HepG2 (cell line): ENCODE data around the gene UNC13D. TPM values are rescaled to one million over a fixed set of nuclear protein-coding genes. Genes with fewer than 3 reads are reported as not detected.

ENCODE experiments used
- JUNB ChIP-seq: sonication (generic); formaldehyde crosslinking; IDR thresholded peaks from 2 replicates; pipeline ENCODE4 v1.8.0; 2022; ENCODE audit warnings: missing genetic modification reagents, mild to moderate bottlenecking, borderline replicate concordance
- KDM2A ChIP-seq: sonication (generic); formaldehyde crosslinking; IDR thresholded peaks from 2 replicates; pipeline ENCODE4 v1.4.0; 2020; ENCODE audit warnings: low read depth, missing genetic modification reagents, borderline replicate concordance
- NKX3-1 ChIP-seq: sonication (generic); formaldehyde crosslinking; IDR thresholded peaks from 2 replicates; pipeline ENCODE4 v1.5.0; 2020; ENCODE audit warnings: missing genetic modification reagents
- SMARCE1 ChIP-seq: fragments of 450-650 bp; IDR thresholded peaks from 2 replicates; pipeline ENCODE4 v1.6.1; 2017; ENCODE audit warnings: borderline replicate concordance
- ZNF256 ChIP-seq: sonication (generic); formaldehyde crosslinking; conservative IDR thresholded peaks from 2 replicates; pipeline ENCODE4 v1.4.0; 2020; ENCODE audit warnings: missing genetic modification reagents
- ZNF558 ChIP-seq: sonication (generic); formaldehyde crosslinking; IDR thresholded peaks from 2 replicates; pipeline ENCODE4 v1.9.0; 2022; ENCODE audit warnings: mild to moderate bottlenecking, missing genetic modification reagents, borderline replicate concordance
- polyA plus RNA-seq, 8 experiments: library from polyadenylated mRNA; depleted of rRNA in 3 of 8; stranded (reverse) in 7 of 8; unstranded in 1 of 8; fragments of >200 nt; fragmentation: Illumina TruSeq in 4 of 8; extraction: Trizol in 4 of 8; gene quantifications; 2 replicates each; pipeline versions ENCODE4 v1.2.1 to v1.2.3, GENCODE V29; 2011 to 2016; ENCODE audit warnings: low read depth in 4 of 8, missing spikeins in 1 of 8, mixed read lengths in 1 of 8; ENCODE audit not compliant: insufficient read depth in 1 of 8
- total RNA-seq, 5 experiments: library from RNA; depleted of rRNA; stranded (reverse); fragments of >200 nt; fragmentation: Illumina TruSeq; extraction: Trizol; gene quantifications; 2 replicates each; pipeline ENCODE4 v1.2.3, GENCODE V29; 2016; ENCODE audit warnings: low read depth in 1 of 5
- TF ChIP-seq, protein P1 (sequence below): sonication (generic); formaldehyde crosslinking; IDR thresholded peaks from 2 replicates; pipeline ENCODE4 v1.4.0; 2020; ENCODE audit warnings: missing genetic modification reagents
- TF ChIP-seq, protein P2 (sequence below): sonication (generic); formaldehyde crosslinking; IDR thresholded peaks from 2 replicates; pipeline ENCODE4 v1.4.0; 2020; ENCODE audit warnings: mild to moderate bottlenecking, missing genetic modification reagents
- TF ChIP-seq, protein P3 (sequence below): sonication (generic); formaldehyde crosslinking; IDR thresholded peaks from 2 replicates; pipeline ENCODE4 v1.4.0; 2020; ENCODE audit warnings: missing genetic modification reagents, borderline replicate concordance
- TF ChIP-seq, protein P4 (sequence below): sonication (generic); formaldehyde crosslinking; IDR thresholded peaks from 2 replicates; pipeline ENCODE4 v1.5.0; 2020; ENCODE audit warnings: missing genetic modification reagents, mild to moderate bottlenecking, borderline replicate concordance

UNC13D gene
- total and polyA plus RNA-seq, 2 of the 13 experiments (the other 11 are each of a cell fraction or from before 2014, with no cell fraction given): 29.7 to 42.7 TPM

DNA sequence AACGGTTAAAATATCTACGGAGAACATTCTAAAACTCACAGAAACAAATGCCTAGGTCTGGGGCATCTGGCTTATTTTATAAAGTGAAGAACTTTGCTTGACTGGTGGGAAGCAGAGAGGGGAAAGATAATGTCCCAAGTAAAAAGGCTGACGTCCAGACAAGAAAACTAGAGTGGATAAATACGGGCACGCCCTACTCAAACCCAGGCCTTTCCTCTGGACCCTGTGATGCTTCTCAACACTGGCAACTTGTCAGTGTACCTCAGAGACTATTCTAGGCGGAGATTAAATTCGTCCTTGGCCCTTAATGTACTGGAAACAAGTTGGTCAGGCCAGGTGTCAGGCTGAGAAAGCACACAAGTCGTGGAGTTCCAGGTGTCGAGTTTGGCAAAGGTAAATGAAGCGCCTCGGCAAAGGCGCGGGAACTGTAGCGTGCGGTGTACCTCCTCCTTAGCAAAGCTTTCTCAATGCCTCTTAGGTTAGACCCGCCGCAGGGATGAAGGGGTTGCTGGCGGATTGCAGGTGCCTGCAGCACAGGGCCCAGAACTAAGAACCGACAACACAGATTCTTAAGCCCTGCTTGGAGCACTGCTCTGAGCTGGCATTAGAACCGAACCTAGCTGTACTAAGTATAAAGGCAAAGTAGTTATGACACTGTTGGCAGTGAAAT lies 60.3 kb downstream of the UNC13D start (continued):
- TF ChIP-seq, protein P1, sequence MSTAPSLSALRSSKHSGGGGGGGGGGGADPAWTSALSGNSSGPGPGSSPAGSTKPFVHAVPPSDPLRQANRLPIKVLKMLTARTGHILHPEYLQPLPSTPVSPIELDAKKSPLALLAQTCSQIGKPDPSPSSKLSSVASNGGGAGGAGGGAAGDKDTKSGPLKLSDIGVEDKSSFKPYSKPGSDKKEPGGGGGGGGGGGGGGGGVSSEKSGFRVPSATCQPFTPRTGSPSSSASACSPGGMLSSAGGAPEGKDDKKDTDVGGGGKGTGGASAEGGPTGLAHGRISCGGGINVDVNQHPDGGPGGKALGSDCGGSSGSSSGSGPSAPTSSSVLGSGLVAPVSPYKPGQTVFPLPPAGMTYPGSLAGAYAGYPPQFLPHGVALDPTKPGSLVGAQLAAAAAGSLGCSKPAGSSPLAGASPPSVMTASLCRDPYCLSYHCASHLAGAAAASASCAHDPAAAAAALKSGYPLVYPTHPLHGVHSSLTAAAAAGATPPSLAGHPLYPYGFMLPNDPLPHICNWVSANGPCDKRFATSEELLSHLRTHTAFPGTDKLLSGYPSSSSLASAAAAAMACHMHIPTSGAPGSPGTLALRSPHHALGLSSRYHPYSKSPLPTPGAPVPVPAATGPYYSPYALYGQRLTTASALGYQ (CRISPR knock-in tag): no peak; the same call in 1 of the 2 replicates
- TF ChIP-seq, protein P2, sequence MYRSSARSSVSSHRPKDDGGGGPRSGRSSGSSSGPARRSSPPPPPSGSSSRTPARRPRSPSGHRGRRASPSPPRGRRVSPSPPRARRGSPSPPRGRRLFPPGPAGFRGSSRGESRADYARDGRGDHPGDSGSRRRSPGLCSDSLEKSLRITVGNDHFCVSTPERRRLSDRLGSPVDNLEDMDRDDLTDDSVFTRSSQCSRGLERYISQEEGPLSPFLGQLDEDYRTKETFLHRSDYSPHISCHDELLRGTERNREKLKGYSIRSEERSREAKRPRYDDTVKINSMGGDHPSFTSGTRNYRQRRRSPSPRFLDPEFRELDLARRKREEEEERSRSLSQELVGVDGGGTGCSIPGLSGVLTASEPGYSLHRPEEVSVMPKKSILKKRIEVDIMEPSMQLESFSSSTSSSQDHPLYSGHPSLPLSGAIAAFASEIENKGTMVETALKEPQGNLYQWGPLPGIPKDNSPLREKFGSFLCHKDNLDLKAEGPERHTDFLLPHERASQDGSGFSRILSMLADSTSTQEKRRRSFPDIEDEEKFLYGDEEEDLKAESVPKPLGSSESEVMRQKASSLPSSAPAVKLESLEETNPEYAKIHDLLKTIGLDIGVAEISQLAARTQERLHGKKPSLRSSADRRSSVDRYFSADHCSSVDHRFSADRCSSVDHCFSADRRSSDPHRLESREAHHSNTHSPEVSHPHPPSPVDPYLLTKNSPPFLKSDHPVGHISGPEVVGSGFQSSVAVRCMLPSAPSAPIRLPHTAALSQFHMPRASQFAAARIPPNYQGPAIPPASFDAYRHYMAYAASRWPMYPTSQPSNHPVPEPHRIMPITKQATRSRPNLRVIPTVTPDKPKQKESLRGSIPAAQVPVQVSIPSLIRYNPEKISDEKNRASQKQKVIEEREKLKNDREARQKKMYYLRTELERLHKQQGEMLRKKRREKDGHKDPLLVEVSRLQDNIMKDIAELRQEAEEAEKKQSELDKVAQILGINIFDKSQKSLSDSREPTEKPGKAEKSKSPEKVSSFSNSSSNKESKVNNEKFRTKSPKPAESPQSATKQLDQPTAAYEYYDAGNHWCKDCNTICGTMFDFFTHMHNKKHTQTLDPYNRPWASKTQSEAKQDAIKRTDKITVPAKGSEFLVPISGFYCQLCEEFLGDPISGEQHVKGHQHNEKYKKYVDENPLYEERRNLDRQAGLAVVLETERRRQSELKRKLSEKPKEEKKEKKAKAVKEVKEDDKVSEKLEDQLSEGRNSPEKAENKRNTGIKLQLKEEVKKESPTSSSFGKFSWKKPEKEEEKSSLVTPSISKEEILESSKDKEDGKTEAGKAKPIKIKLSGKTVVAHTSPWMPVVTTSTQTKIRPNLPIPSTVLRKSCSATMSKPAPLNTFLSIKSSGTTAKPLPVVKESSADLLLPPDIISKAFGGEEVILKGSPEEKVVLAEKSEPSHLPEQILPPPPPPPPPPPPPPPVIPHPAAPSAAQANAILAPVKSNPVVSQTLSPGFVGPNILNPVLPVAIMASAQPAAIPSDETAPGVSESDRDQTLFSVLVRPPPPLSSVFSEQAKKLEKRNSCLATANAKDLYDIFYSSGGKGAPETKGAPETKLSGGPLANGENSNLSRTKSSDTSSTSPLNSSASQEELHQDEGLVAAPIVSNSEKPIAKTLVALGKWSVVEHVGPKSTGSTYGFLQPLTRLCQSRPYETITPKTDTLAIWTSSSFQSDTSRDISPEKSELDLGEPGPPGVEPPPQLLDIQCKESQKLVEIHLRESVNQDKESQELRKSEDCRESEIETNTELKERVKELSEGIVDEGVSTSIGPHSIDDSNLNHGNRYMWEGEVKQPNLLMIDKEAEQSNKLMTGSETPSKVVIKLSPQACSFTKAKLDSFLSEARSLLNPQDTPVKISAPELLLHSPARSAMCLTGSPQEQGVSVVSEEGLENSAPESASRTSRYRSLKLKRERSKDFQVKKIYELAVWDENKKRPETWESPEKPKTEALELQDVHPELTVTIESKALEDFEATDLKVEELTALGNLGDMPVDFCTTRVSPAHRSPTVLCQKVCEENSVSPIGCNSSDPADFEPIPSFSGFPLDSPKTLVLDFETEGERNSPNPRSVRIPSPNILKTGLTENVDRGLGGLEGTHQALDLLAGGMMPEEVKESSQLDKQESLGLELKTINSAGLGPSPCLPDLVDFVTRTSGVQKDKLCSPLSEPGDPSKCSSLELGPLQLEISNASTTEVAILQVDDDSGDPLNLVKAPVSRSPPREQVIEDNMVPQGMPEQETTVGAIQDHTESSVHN (CRISPR knock-in tag): peak; percentile 57; the same call in 1 of the 2 replicates
- TF ChIP-seq ZNF256 (CRISPR knock-in tag) (peak; percentile 86; the same call in 1 of the 2 replicates), KDM2A (CRISPR knock-in tag) (0 out of 2 replicates have a peak, but pooled peaks have one; percentile 11), JUNB (CRISPR knock-in tag) (no peak), SMARCE1 (no peak), NKX3-1 (CRISPR knock-in tag) (peak; percentile 62), ZNF558 (no peak)
- TF ChIP-seq, protein P3, sequence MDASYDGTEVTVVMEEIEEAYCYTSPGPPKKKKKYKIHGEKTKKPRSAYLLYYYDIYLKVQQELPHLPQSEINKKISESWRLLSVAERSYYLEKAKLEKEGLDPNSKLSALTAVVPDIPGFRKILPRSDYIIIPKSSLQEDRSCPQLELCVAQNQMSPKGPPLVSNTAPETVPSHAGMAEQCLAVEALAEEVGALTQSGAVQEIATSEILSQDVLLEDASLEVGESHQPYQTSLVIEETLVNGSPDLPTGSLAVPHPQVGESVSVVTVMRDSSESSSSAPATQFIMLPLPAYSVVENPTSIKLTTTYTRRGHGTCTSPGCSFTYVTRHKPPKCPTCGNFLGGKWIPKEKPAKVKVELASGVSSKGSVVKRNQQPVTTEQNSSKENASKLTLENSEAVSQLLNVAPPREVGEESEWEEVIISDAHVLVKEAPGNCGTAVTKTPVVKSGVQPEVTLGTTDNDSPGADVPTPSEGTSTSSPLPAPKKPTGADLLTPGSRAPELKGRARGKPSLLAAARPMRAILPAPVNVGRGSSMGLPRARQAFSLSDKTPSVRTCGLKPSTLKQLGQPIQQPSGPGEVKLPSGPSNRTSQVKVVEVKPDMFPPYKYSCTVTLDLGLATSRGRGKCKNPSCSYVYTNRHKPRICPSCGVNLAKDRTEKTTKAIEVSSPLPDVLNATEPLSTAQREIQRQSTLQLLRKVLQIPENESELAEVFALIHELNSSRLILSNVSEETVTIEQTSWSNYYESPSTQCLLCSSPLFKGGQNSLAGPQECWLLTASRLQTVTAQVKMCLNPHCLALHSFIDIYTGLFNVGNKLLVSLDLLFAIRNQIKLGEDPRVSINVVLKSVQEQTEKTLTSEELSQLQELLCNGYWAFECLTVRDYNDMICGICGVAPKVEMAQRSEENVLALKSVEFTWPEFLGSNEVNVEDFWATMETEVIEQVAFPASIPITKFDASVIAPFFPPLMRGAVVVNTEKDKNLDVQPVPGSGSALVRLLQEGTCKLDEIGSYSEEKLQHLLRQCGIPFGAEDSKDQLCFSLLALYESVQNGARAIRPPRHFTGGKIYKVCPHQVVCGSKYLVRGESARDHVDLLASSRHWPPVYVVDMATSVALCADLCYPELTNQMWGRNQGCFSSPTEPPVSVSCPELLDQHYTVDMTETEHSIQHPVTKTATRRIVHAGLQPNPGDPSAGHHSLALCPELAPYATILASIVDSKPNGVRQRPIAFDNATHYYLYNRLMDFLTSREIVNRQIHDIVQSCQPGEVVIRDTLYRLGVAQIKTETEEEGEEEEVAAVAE (CRISPR knock-in tag): no peak
- TF ChIP-seq, protein P4, sequence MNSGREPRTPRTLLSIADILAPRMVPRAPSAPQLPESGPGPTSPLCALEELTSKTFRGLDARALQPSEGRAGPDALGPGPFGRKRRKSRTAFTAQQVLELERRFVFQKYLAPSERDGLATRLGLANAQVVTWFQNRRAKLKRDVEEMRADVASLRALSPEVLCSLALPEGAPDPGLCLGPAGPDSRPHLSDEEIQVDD: 0 out of 2 replicates have a peak, but pooled peaks have one; percentile 59
